IMR-90 (cell line): ENCODE data around the gene TFDP2. TPM values are rescaled to one million over a fixed set of nuclear protein-coding genes. Genes with fewer than 3 reads are reported as not detected.

ENCODE experiments used
- ATAC-seq: fragments of 200-7000 bp; cut with Tn5 transposase; 2 replicates; pipeline ENCODE4 v1.9.1; 2020; ENCODE audit warnings: low read depth, mild to moderate bottlenecking, moderate library complexity
- BruUV-seq: library from RNA; stranded (reverse); fragments of 400-500 nt; replicated peaks from 2 replicates; lab custom pipeline; 2021; lab: Mats Ljungman, UMichigan
- CTCF ChIA-PET: fragments of 300-600 bp; formaldehyde crosslinking; extraction: SDS; loops from one replicate; lab custom pipeline; 2021; ENCODE audit warnings: antibody characterized with exemption; lab: Yijun Ruan, JAX
- POLR2A ChIA-PET: fragments of 300-600 bp; sonication (Branson Sonifier 250); formaldehyde crosslinking; loops from one replicate; lab custom pipeline; 2022; ENCODE audit warnings: antibody characterized with exemption; ENCODE audit not compliant: unreplicated experiment; lab: Charles Lee
- DNase-seq: peaks from one replicate; pipeline ENCODE4 v3.0.0; 2013
- H2AFZ ChIP-seq: replicated peaks from 2 replicates; pipeline ENCODE3; 2013; ENCODE audit warnings: low read length, mild to moderate bottlenecking; ENCODE audit not compliant: poor library complexity
- H2AK5ac ChIP-seq: 2 replicates; pipeline ENCODE4 v1.6.1; 2013; ENCODE audit warnings: low read depth, low read length, inconsistent platforms
- H2AK9ac ChIP-seq: replicated peaks from 2 replicates; pipeline ENCODE3; 2013; ENCODE audit warnings: mild to moderate bottlenecking, low read depth, low read length, moderate library complexity; ENCODE audit not compliant: poor library complexity
- H2BK120ac ChIP-seq: 2 replicates; pipeline ENCODE4 v1.6.1; 2013; ENCODE audit warnings: low read depth, low read length, inconsistent platforms
- H2BK15ac ChIP-seq: 3 replicates; pipeline ENCODE4 v1.6.1; 2013; ENCODE audit warnings: low read depth, low read length, inconsistent platforms
- H2BK20ac ChIP-seq: 2 replicates; pipeline ENCODE4 v1.6.1; 2013; ENCODE audit warnings: low read depth, mild to moderate bottlenecking, inconsistent platforms, low read length, moderate library complexity
- H2BK5ac ChIP-seq: 2 replicates; pipeline ENCODE4 v1.6.1; 2013; ENCODE audit warnings: mild to moderate bottlenecking, low read depth, low read length, inconsistent platforms; ENCODE audit not compliant: poor library complexity, severe bottlenecking
- H3K14ac ChIP-seq: replicated peaks from 2 replicates; pipeline ENCODE4 v1.6.1; 2013; ENCODE audit warnings: low read depth, low read length, inconsistent platforms
- H3K18ac ChIP-seq: 2 replicates; pipeline ENCODE4 v1.6.1; 2013; ENCODE audit warnings: low read depth, low read length, control low read depth
- H3K23ac ChIP-seq: 2 replicates; pipeline ENCODE4 v1.6.1; 2013; ENCODE audit warnings: low read depth, low read length, inconsistent platforms
- H3K27ac ChIP-seq: 2 replicates; pipeline ENCODE4 v1.5.1; 2013; ENCODE audit warnings: mild to moderate bottlenecking, control low read depth, low read length; ENCODE audit not compliant: insufficient read depth
- H3K27me3 ChIP-seq: 2 replicates; pipeline ENCODE4 v1.6.1; 2013; ENCODE audit warnings: low read length; ENCODE audit not compliant: control insufficient read depth, insufficient read depth
- H3K36me3 ChIP-seq: 2 replicates; pipeline ENCODE4 v1.6.1; 2013; ENCODE audit warnings: low read length, mixed read lengths; ENCODE audit not compliant: control insufficient read depth, insufficient read depth
- H3K4ac ChIP-seq: 2 replicates; pipeline ENCODE4 v1.6.1; 2013; ENCODE audit warnings: low read depth, low read length, inconsistent platforms
- H3K4me1 ChIP-seq: 2 replicates; pipeline ENCODE4 v1.6.1; 2013; ENCODE audit warnings: low read length, mixed read lengths; ENCODE audit not compliant: control insufficient read depth, insufficient read depth
- H3K4me2 ChIP-seq: 2 replicates; pipeline ENCODE4 v1.6.1; 2013; ENCODE audit warnings: low read depth, mild to moderate bottlenecking, control low read depth, low read length, moderate library complexity
- H3K4me3 ChIP-seq: 2 replicates; pipeline ENCODE4 v1.5.1; 2013; ENCODE audit warnings: low read depth, mild to moderate bottlenecking, control low read depth, low read length, moderate library complexity; ENCODE audit not compliant: insufficient read depth
- H3K56ac ChIP-seq: 2 replicates; pipeline ENCODE4 v1.6.1; 2013; ENCODE audit warnings: low read length, inconsistent platforms; ENCODE audit not compliant: insufficient read depth; ENCODE audit errors: extremely low read depth
- H3K79me1 ChIP-seq, 2 experiments: 2 replicates each; pipeline ENCODE4 v1.6.1; 2013; ENCODE audit warnings: low read length in 2 of 2, inconsistent platforms in 1 of 2, low read depth in 1 of 2
- H3K9ac ChIP-seq: 2 replicates; pipeline ENCODE4 v1.6.1; 2013; ENCODE audit warnings: low read depth, low read length, control low read depth
- H3K9me1 ChIP-seq: 2 replicates; pipeline ENCODE4 v1.6.1; 2013; ENCODE audit warnings: low read length, inconsistent platforms; ENCODE audit not compliant: insufficient read depth
- H3K9me3 ChIP-seq: 2 replicates; pipeline ENCODE4 v1.6.1; 2013; ENCODE audit warnings: low read length; ENCODE audit not compliant: control insufficient read depth, insufficient read depth
- H4K20me1 ChIP-seq: 2 replicates; pipeline ENCODE4 v1.6.1; 2013; ENCODE audit warnings: low read length, inconsistent platforms; ENCODE audit not compliant: insufficient read depth
- H4K5ac ChIP-seq: 2 replicates; pipeline ENCODE4 v1.6.1; 2013; ENCODE audit warnings: mild to moderate bottlenecking, low read depth, low read length, control low read depth
- H4K8ac ChIP-seq, 2 experiments: 2 replicates each; pipeline ENCODE4 v1.6.1; 2013; ENCODE audit warnings: low read depth in 2 of 2, low read length in 2 of 2, control low read depth in 1 of 2, inconsistent platforms in 1 of 2
- H4K91ac ChIP-seq: 2 replicates; pipeline ENCODE4 v1.6.1; 2013; ENCODE audit warnings: low read depth, low read length, inconsistent platforms; ENCODE audit not compliant: insufficient read depth
- ELK1 ChIP-seq: fragments of 150-350 bp; IDR thresholded peaks from 2 replicates; pipeline ENCODE4 v1.6.1; 2016; ENCODE audit warnings: low read depth, mild to moderate bottlenecking, low read length, moderate library complexity, borderline replicate concordance
- MXI1 ChIP-seq: IDR thresholded peaks from 2 replicates; pipeline ENCODE4 v1.6.1; 2012; ENCODE audit warnings: low read depth, mild to moderate bottlenecking, low read length, moderate library complexity, borderline replicate concordance
- WGBS, 2 experiments: methylation state at CpG; one replicate each; pipeline versions ENCODE4 v1.1.5 to v1.1.7; 2013; ENCODE audit warnings: missing lambda C conversion rate in 2 of 2; ENCODE audit not compliant: insufficient read length in 1 of 2; ENCODE audit errors: extremely low coverage in 2 of 2; 5-methylcytosine and 5-hydroxymethylcytosine counted together
- dilution Hi-C: fragments of 300-500 bp; cut with HindIII; formaldehyde crosslinking; loops from one replicate; pipeline ENCODE4 v1.14.3; 2018; ENCODE audit warnings: low sequenced_read_pairs; ENCODE audit not compliant: unreplicated experiment
- in situ Hi-C: fragments of 300-500 bp; cut with MboI; formaldehyde crosslinking; loops from 3 replicates; pipeline ENCODE4 v1.14.3; 2019; ENCODE audit warnings: low sequenced_read_pairs, inconsistent platforms, mixed read lengths
- intact Hi-C: fragments of 100-400 bp; cut with micrococcal nuclease; formaldehyde crosslinking; loops from 2 replicates; pipeline ENCODE4 v1.10.0; 2022
- polyA plus RNA-seq, 3 experiments: library from polyadenylated mRNA; depleted of rRNA; stranded (reverse); fragments of >200 nt; gene quantifications; 2 replicates each; pipeline ENCODE4 v1.2.3, GENCODE V29; 2012; ENCODE audit warnings: low replicate concordance in 1 of 3
- total RNA-seq: library from RNA; depleted of rRNA; stranded (reverse); fragments of >200 nt; gene quantifications from 2 replicates; pipeline ENCODE4 v1.2.3, GENCODE V29; 2012

Gene TFDP2
- total and polyA plus RNA-seq, 2 of the 4 experiments (the other 2 are of a cell fraction): 10.7 to 23.7 TPM

- H3K4me1 ChIP-seq: peaks cover 4% of the 10 kb centered on the region
- intact Hi-C loops: no loop called here
- no peak overlapping the region for H3K9ac ChIP-seq
- no peak overlapping the region for H3K27ac ChIP-seq
- BruUV-seq: no TSS peak
- H4K20me1 ChIP-seq: no peaks in the 10 kb centered on the region
- no peak overlapping the region for H3K4ac ChIP-seq
- no peak overlapping the region for H2AFZ ChIP-seq
- no peak overlapping the region for H3K14ac ChIP-seq
- no peak overlapping the region for H2BK5ac ChIP-seq
- no peak overlapping the region for H3K4me2 ChIP-seq
- H4K91ac ChIP-seq: no peak overlapping the region
- H2BK20ac ChIP-seq: no peak overlapping the region
- ATAC-seq (no peak), DNase-seq (no peak)
- in situ Hi-C loops: no loop called here
- H2BK120ac ChIP-seq: no peak overlapping the region
- dilution Hi-C loops: no loop called here
- H2AK5ac ChIP-seq: no peak overlapping the region
- H3K4me3 ChIP-seq: no peak overlapping the region
- H3K18ac ChIP-seq: no peak overlapping the region
- H2BK15ac ChIP-seq: no peak overlapping the region
- no peak overlapping the region for H4K8ac ChIP-seq
- no CpG with 5 or more reads among the region's 3 CpGs for WGBS, 2 experiments
- ChIA-PET CTCF (no interaction called here), POLR2A (no interaction called here)
- H3K9me1 ChIP-seq: no peaks in the 10 kb centered on the region
- no peaks in the 10 kb centered on the region for H3K36me3 ChIP-seq
- no peak overlapping the region for H2AK9ac ChIP-seq
- no peak overlapping the region for H4K5ac ChIP-seq
- H3K79me1 ChIP-seq: peaks cover 11 to 15% of the 10 kb centered on the region in 2 experiments; a peak in 2 of 4 replicates
- H3K23ac ChIP-seq: no peak overlapping the region
- no peaks in the 10 kb centered on the region for H3K27me3 ChIP-seq
- TF ChIP-seq MXI1 (no peak), ELK1 (no peak)
- no peaks in the 10 kb centered on the region for H3K9me3 ChIP-seq
- no peak overlapping the region for H3K56ac ChIP-seq
Observed at GRCh38 chr3:142151240-142151639, 1.9 kb upstream of the TFDP2 start.
